NCI-H1436 (cell line): ENCODE results near the gene RBFOX1.
A peak's percentile ranks its signal among the peaks of the same experiment; 100 is the strongest.
"Not testable (repeated sequence)": the region's sequence is repeated elsewhere in the genome, so short reads cannot be mapped to it uniquely, and the experiment has no call there.

ENCODE experiments used
- DNase-seq: peaks from one replicate; lab custom pipeline; 2025; lab: John Stamatoyannopoulos, UW

The RBFOX1 gene

DNA sequence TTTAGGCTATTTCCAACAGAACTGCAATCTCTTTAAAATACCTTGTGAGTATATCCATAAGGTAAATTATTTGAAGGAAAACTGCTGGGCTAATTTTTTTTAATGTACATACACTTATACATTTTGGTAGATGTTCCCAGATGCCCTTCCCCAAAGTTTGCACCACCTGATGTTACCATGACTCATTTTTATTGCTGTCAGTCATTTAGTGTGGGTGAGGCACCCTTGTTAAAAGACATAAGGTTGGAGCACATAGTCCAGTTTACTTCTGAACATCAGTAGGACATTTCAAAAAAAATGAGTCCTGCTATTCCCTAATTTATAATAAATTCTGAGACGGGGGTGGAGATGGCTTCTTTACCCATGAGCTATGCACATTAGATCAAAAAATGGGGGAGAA is 138.6 kb downstream of the RBFOX1 start:
- no peak for DNase-seq

DNA sequence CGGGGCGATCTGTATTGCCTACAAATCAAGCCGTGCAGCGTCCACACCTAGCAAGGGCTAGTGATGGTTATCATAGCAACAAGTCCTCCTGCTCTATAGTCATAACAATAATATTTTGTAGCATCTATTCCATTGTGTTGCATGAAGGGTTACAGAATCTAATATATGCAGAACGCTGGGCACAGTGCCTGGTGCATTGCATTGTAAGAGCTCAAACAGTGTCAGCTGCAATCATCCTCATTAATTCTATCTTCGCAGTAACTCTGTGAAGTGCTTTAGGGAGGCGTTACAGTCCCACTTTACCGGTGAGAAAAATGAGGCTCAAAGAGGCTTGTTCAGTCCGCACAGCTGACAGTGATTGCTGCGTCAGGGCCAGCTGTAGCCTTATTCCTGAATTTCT is 149.4 kb downstream of the RBFOX1 start:
- DNase-seq, result peak; percentile 61

DNA sequence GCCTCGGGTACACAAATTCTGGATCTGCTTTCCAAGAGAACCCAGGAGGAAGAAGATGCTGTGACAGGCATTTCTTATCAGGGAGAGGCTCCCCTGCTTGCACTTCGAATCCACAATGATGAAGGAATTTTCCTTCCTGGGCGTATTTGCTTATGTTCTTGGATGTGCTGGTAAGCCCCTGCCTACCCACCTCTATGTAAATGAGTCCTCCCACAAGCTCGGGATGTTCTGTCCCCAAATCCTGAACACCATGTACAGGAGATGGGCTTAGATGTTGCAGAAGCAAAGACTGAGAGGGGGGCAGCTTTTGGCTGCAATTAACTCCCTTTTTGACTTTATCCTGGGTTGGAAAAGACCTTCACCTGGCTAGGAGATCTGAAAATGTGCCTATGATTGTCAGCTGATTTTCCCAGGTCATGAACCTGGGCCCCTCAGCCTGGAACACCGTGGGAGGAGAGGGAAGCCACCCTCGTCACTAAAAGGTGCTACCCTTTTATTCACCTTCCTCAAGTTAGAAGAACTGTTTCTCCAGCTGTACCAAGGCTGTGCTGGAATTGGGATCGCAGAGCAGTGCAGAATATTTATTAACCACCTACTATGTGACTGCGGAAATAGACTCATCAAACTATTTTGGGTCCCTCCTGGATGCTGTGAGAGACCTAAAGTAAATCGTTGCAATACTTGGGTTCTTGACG is 150.1 kb downstream of the RBFOX1 start:
- no peak for DNase-seq

DNA sequence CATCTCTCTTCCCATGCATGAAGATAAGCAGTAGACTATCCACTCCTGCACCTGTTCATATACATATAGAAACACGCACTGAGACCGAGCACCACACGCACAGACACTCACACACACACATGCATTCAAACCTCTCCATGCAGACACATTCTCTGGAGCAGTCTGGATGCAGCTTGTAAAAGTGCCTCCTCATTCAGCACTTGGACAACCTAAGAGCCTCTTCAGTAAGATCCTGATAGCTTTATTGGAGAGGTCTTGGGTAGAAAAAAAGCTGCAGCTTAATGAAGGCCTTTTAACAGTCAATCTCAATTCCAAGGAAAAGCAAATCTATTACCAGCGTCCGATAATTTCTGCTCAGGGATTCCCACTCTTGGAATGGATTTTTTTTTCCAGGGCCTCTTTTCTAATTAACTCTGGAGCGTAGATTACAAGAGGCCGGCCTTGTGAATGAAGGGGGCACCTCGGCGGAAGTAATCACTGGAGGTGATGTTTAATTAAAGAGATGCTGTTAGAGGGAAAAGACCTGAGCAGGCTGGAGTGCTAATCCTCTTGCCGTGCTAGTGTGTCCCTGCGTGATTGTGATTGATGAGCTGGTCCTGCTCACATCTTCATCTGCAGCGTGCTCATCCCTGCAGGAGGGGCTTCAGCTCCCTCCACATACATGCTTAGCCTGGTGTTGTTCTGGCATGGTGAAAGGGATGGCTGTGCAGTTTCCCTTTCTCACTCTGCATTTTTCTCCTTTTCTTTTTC is 155.1 kb downstream of the RBFOX1 start:
- DNase-seq, result no peak

DNA sequence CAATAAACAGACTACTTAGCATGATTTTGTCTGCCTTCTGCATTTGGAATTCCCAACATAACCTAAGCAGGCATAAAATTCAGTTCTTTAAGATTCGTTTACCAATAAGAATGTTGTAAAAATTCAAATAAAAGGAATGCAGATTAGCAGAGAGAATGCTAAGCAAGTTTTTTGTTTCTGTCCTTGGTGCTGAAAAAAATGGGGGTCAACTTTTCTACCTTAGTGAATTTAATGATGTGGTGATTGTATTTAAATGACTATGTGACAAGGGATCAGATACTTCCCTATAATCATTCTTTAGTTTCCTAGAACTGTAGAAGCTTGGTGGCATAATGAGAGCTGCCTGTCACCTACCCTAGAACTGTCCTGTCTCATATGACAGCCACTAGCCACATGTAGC is 159.5 kb downstream of the RBFOX1 start:
- DNase-seq, result no peak

DNA sequence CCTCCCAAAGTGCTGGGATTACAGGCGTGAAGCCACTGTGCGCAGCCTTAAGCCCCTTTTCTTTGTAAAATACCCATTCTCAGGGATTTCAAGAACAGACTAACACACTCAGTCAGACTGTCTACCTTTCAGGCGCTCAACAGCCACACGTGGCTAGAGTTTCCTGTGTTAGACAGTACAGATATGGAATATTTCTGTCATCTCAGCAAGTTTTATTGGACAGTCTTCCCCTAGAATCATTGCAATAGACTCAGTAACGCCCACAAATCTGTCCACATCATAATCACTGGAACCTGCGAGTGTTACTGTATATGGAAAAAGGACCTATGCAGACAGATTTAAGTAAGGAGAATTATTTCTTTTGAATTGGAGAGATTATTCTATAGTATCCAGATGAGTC is 160.5 kb downstream of the RBFOX1 start:
- DNase-seq, result no peak

DNA sequence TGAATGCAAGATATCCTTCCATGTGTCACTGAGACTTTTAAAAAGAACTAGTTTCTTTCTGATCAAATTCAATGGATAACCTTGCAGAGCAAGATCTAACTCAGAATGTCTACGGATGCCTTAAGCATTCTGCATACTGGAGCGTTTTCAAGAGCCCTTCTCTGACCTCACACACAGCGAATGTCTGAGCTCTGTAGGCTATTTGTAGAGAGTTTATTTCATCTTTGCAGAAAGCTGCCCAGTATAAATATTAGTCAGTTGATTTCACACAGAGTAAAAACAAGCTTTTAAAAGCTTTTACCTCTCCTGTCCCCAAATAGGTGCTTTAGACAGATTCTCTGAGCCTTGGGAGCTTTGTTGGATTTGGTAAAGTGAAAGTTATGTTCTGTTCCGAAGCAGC is 165.0 kb downstream of the RBFOX1 start:
- no peak for DNase-seq

DNA sequence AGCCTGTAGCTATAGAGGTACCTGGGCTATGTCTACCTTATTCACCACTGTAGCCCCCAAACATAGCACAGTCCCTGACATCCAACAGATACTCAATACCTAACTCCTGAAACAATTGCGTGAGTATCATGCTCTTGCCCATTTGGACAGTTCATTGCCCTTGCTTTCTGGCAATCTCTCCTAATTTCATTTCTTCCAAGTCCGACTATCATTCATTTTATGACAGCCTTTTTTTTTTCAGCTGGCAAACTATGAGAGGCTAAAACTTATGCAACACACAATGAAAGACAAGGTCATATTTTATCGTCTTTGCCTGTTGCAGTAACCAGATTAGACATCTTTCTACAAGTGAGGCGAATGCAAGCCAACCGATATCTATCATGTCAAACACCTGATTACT is 169.2 kb downstream of the RBFOX1 start:
- DNase-seq, result no peak

DNA sequence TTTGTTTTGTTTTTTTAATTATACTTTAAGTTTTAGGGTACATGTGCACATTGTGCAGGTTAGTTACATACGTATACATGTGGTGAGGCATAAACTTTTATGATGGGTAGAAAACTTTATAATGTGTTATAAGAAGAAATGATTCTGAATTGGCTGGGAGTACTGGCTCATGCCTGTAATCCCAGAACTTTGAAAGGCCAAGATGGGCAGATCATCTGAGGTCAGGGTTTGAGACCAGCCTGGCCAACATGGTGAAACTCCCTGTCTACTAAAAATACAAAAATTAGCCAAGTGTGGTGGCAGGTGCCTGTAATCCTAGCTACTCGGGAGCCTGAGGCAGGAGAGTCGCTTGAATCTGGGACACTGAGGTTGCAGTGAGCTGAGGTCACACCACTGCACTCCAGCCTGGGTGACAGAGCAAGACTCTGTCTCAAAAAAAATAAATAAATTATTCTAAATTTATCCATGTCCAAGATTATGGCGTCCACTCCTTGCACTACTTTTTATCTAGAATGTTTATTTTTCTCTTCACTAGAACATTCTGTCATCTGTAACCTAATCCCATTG is 170.0 kb downstream of the RBFOX1 start:
- DNase-seq, result not testable (repeated sequence)

DNA sequence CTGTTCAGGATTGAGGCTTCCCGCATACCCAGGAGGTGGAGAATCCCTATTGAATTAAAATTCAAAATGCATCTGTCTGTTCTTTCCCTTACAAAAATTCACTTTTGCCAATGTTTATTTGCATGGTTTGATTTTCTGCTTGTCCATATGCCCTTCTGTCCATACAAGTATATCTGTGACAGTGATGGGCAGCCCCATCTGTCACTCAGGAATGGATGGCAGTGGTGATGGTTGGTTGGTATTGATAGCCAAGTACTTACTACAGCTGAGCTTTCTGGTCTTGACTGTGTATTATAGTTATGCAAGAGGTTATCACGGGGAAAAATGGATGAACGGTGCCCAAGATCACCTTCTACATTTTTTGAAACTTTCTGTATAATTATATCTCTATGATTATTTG is 171.0 kb downstream of the RBFOX1 start:
- no peak for DNase-seq

DNA sequence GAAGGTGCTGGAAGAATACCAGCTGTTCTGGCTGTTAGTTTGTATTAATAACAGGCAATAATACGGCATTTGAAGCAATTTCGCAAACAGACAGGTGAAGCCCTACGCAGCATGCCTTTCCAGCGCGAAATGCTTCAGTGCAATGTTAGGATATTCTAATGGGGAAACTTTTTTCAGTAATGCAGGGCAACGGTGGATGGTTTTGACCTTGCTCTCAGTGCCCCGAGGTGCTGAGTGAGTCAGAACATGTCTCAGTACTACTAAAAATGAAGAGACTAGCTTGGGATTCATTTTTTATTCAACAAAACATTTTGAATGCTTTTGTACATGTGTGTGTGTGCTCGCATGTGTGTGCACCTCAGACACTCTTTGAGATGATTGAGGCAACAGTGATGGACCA is 172.2 kb downstream of the RBFOX1 start:
- DNase-seq, result no peak

DNA sequence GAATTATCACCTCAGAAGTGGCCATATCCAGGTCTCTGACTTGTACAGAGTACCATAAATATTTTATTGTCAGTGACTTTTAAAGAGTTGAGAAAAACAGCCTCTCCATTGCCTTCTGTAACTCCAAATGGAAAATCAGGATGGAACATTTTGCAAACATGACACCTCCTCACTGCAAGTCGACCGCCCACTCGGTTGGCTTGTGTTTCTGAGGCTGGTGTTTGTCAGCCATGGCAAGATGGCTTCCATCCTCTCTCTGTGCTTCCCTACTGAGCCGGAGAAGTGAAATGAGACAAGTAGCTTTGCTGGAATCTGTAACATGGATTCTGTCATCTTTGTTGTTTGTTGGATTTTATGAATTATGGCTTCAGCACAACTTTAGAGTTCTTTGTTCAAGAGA is 172.8 kb downstream of the RBFOX1 start:
- DNase-seq, result no peak

DNA sequence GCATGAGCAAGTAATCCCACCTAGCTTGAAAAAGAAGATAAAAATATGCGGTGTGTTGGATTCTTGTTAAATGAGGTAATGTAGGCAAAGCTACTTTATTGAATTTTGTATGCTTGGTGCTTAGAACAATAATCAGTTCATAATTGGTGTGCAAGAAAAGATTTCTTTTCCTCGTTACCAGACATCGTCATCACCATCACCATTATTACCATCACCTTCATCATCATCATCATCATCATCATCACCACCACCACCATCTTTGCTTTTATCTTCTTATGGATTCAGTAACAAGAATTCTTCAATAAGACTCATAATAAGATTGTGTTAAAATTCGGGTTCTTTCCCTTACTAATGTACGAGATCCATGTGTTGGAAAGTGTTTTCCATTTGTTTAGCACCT is 173.7 kb downstream of the RBFOX1 start:
- no peak for DNase-seq

DNA sequence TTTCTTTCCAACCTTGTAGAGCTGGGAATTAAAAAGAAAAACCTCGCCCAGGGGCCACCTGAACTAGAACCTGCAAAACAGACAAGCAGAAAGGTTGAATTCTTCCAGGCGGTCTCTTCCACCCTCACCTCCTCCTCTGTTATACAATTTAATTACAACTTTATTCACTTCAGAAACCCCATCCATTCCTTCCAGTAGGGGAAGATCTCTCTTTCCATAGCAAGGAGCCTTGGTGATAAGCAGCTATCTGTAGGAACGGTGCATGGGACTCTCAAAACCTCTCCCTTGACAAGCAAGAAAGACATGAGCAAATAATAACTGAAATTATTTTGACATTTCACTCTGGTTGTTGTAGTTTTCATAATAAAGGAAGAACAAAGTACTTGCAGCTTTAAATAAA is 176.0 kb downstream of the RBFOX1 start:
- DNase-seq, result no peak

DNA sequence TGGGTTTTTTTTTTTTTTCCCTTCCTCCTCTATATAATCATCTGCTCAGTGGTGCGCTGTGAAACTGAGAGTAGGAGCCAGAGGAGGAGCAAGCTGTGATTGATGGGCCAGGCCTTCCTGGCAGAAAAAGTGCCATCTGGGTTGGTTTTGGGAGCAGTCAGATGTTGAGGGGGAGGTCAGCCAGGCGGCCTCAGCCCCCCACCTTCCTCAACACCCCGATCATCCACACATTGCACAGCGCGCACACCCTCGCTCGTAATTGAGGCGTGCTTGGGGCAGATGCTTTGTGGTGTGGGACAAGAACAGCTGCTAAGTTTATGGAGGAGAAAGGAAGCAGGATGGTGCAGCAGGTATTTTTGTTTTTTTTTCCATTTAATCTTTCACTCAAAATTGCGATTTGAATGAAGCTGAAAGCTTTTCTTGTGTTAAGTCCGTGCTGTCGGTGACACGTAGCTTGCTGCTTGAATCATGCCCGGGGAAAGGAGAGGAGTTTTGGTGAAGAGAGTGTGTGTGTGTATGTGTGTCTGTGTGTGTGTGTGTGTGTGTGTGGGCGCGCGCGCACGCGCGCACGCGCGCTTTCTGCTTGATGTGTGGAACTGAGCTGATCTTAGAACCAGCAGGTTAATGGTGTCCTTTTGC is 177.4 kb downstream of the RBFOX1 start:
- DNase-seq, result no peak

DNA sequence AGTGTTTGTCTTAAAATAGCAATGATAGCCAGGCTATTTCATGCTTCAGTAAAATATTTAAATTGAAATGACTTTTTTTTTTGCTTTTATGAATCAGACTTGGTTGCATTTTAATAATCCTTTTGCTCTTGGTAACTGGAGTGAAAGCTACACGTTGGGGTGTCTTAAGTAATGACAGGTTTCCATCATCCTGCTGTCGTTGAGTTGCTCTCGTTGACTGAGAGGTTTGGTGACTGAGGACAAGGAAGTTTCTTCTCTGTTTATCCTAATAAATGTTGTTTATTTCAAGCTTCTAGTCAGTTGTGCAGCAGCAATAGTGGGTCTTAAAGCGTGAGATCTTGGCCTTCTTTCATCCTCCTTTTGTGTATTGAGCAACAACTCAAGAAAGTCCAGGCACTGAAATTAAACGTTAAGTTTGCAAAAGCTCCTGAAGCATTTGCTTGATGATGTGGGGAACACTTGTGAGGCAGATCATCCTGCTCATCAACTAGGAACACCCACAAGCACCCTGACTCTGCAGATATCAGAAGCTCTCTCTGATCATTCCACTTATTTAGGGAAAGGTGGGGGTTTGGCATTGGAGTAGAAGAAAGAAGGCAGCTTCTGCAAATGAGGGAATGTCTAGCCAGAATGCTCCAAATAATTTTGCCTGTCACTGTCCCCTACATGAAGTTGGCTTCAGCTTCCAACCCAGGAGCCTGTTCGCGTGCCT is 179.1 kb downstream of the RBFOX1 start:
- DNase-seq, result no peak

DNA sequence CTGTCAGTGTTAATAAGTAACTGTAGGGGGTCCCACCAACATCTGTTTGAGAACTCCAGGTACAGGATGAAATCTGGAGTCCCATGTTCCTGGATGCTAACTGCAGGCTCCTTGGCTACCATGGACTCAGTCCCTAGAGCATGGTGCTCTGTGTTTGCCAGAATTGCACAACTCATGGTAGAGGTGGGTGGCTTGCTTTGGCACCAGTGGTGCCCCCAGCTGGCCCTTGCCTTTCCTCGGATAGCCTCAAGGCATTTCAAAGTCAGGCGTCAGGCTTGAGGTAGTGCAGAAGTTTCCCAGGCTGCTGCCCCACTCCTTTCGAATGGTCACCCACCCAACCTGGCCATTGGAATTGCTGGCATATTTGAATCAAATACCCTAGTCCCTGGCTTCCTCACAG is 179.9 kb downstream of the RBFOX1 start:
- DNase-seq, result no peak

DNA sequence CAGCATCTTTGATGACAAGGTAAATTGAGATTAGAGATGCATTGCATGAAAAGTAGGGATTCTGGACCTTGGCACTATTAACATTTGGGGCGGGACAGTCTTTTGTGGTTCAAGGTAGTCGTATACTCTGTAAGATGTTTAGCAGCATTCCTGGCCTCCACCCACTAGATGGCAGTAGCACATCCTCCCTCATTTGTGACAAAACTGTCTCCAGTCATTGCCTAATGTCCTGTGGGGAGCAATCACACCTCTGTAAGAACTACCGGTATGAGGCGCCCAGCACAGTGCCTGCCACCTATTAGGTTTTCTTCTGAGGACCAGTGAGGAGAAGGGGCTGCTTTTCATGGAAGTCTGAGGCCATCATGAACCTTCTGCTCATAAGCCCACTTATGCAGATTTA is 180.8 kb downstream of the RBFOX1 start:
- DNase-seq, result no peak

DNA sequence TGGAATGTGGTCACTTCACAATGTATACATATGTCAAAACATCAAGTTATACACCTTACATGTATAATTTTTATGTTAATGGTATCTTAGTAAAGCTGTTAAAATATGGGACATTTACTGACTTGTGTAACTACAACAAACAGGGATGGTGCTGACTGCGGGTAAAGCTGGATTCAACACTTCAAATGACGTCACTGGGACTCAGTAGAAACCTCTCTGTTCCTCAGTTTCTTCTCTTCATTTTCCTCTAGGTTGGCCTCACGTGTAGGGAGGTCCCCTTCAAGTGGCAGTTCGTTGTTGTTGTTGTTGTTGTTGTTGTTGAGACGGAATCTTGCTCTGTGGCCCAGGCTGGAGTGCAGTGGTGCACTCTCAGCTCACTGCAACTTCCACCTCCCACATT is 182.9 kb downstream of the RBFOX1 start:
- DNase-seq, result no peak

DNA sequence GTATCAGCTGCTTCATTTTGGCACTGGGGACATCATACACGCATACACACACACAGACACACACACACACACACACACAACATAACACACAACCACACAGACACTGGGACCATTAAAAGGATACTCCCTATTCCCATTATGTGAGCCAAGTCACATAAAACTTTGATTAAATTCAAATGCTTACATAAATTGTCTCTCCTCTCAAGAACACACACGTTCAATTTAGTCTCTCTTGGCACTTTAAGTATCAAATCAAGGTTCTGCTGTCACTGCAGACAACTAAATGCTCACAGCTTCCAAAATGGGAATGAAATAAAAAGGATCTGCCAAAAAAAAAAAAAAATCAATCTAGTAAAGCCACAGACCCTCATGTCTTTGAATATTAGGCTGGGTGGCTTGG is 184.9 kb downstream of the RBFOX1 start:
- no peak for DNase-seq

DNA sequence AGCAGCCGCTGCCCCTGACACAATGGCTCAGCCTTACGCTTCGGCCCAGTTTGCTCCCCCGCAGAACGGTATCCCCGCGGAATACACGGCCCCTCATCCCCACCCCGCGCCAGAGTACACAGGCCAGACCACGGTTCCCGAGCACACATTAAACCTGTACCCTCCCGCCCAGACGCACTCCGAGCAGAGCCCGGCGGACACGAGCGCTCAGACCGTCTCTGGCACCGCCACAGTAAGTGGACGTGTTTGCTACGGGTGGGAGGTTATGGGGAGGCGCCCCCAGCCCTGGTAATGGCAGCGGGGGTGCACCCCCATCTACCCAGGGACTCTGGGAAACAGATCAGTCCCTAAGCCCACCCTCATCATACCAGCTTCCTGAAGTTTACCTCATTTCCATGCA is 185.5 kb downstream of the RBFOX1 start:
- DNase-seq, result no peak

DNA sequence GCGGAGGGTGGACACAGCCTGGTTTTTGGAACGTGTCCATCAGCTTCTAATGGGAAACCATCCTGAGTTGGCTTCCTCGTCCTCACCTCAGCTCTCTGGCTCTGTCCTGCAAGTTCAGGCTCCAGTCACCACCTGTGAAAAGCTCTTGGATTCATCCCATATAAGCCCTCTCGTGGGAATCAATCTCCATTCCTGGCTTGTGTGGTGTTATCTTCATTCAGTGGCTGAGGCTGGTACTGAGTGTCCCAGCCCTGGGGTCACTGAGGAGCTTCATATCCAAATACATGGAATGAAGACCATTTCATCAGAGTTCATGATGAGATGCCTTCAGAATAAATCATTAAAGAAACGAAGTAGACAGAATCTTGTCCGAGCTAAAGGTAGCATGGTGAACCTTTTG is 189.2 kb downstream of the RBFOX1 start:
- no peak for DNase-seq
